ENCODE data around the gene EXOC4.
A peak's percentile ranks its signal among the peaks of the same experiment; 100 is the strongest.

The EXOC4 gene

GRCh38 chr7:133645884-133646391 is 393.1 kb downstream of the EXOC4 start:
- no peak for DNase-seq

GRCh38 chr7:133646472-133647315 is 393.8 kb downstream of the EXOC4 start:
- DNase-seq: no peak

GRCh38 chr7:133649593-133649992 is 396.7 kb downstream of the EXOC4 start:
- peak; percentile 20 for DNase-seq

GRCh38 chr7:133650069-133650468 is 397.2 kb downstream of the EXOC4 start:
- DNase-seq: no peak

GRCh38 chr7:133650487-133651300 is 397.8 kb downstream of the EXOC4 start:
- no peak for DNase-seq

- no peak for DNase-seq
Observed at GRCh38 chr7:133652547-133652946, 399.7 kb downstream of the EXOC4 start.

GRCh38 chr7:133654547-133654946 is 401.7 kb downstream of the EXOC4 start:
- no peak for DNase-seq

GRCh38 chr7:133662276-133662675 is 409.4 kb downstream of the EXOC4 start:
- no peak for DNase-seq

GRCh38 chr7:133662830-133663229 is 410.0 kb downstream of the EXOC4 start:
- no peak for DNase-seq

GRCh38 chr7:133664528-133664927 is 411.6 kb downstream of the EXOC4 start:
- no peak for DNase-seq

GRCh38 chr7:133668296-133669060 is 415.6 kb downstream of the EXOC4 start:
- no peak for DNase-seq

- no peak for DNase-seq
Observed at GRCh38 chr7:133669061-133669455, 416.2 kb downstream of the EXOC4 start.

- DNase-seq: no peak
Observed at GRCh38 chr7:133670250-133670649, 417.4 kb downstream of the EXOC4 start.

GRCh38 chr7:133672866-133673265 is 420.0 kb downstream of the EXOC4 start:
- DNase-seq: no peak

GRCh38 chr7:133674079-133674763 is 421.3 kb downstream of the EXOC4 start:
- no peak for DNase-seq

GRCh38 chr7:133675510-133676218 is 422.8 kb downstream of the EXOC4 start:
- no peak for DNase-seq

- no peak for DNase-seq
Observed at GRCh38 chr7:133676805-133677370, 424.0 kb downstream of the EXOC4 start.

- peak; percentile 74 for DNase-seq
Observed at GRCh38 chr7:133678137-133678814, 425.4 kb downstream of the EXOC4 start.

- DNase-seq: no peak
Observed at GRCh38 chr7:133679977-133680376, 427.1 kb downstream of the EXOC4 start.

- DNase-seq: no peak
Observed at GRCh38 chr7:133681529-133681928, 428.7 kb downstream of the EXOC4 start.

All from DMS79 treated with DMSO at 0.1 percent for 48 hours (cell line).